ENCODE data around the gene TMEM263. TPM values are rescaled to one million over a fixed set of nuclear protein-coding genes. Genes with fewer than 3 reads are reported as not detected.

TMEM263 gene
- total RNA-seq, 1 donor from 2014 or later: 19.6 TPM

- Histone ChIP-seq H3K27ac (no peak overlapping the region), H3K4me1 (peaks cover 26% of the 10 kb centered on the region)
Observed at GRCh38 chr12:106971065-106971464, 15.4 kb downstream of the TMEM263 start.

GRCh38 chr12:106973545-106973944, 17.8 kb downstream of the TMEM263 start:
- Histone ChIP-seq H3K4me3 (no peak overlapping the region), H3K4me1 (peaks cover 46% of the 10 kb centered on the region), H3K27ac (no peak overlapping the region), H3K9me3 (no peaks in the 10 kb centered on the region), H3K27me3 (no peaks in the 10 kb centered on the region), H3K36me3 (peaks cover 0 to 16% of the 10 kb centered on the region in 2 donors)
- TF ChIP-seq CTCF (IDR thresholded peaks at IDR 0.05) (no peak), POLR2A (IDR thresholded peaks at IDR 0.05) (no peak), POLR2AphosphoS5 (IDR thresholded peaks at IDR 0.05; ENCODE audit: insufficient read depth in 1 of 2, low read depth in 1 of 2) (no peak)
- intact Hi-C loops (cut with DNase I): no loop called here
- DNase-seq (ENCODE audit: extremely low spot score in 2 of 2): no peak

More at GRCh38 chr12:106971065-106971464, 15.4 kb downstream of the TMEM263 start:
- intact Hi-C loops (cut with DNase I): no loop called here
- Histone ChIP-seq H3K4me3 (no peak overlapping the region), H3K36me3 (peaks cover 0 to 36% of the 10 kb centered on the region in 2 donors), H3K27me3 (no peaks in the 10 kb centered on the region), H3K9me3 (no peaks in the 10 kb centered on the region)
- no peak for DNase-seq (ENCODE audit: extremely low spot score in 2 of 2)
- TF ChIP-seq POLR2AphosphoS5 (IDR thresholded peaks at IDR 0.05; ENCODE audit: insufficient read depth in 1 of 2, low read depth in 1 of 2): no peak
- no peak for TF ChIP-seq CTCF (IDR thresholded peaks at IDR 0.05)
- TF ChIP-seq POLR2A (IDR thresholded peaks at IDR 0.05): no peak

DNA sequence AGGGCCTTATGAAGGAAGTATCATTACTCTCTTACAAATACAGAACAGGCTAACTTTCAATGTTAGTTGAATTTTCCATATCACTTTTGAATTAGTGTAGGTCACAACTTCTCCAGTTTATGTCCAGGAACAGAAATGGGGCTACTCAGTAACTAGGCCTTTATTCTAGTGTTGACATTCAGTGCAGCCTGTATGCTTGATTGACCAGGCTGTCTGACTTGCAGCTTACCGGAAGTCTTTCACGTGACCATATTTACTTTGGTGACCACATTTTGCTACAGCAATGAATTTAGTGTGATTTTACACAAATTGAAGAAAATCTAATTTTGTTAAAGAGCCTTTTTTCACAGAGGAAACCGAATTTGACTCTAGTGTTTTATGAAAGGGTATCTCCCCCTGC, 18.8 kb downstream of the TMEM263 start:
- no peak for TF ChIP-seq POLR2A (IDR thresholded peaks at IDR 0.05)
- no peak for TF ChIP-seq CTCF (IDR thresholded peaks at IDR 0.05)
- TF ChIP-seq POLR2AphosphoS5 (IDR thresholded peaks at IDR 0.05; ENCODE audit: insufficient read depth in 1 of 2, low read depth in 1 of 2): no peak
- Histone ChIP-seq H3K9me3 (no peaks in the 10 kb centered on the region), H3K4me1 (peaks cover 48% of the 10 kb centered on the region), H3K4me3 (no peak overlapping the region), H3K27ac (no peak overlapping the region), H3K27me3 (no peaks in the 10 kb centered on the region), H3K36me3 (peaks cover 0 to 14% of the 10 kb centered on the region in 2 donors)
- intact Hi-C loops (cut with DNase I): no loop called here
- no peak for DNase-seq (ENCODE audit: extremely low spot score in 2 of 2)

DNA sequence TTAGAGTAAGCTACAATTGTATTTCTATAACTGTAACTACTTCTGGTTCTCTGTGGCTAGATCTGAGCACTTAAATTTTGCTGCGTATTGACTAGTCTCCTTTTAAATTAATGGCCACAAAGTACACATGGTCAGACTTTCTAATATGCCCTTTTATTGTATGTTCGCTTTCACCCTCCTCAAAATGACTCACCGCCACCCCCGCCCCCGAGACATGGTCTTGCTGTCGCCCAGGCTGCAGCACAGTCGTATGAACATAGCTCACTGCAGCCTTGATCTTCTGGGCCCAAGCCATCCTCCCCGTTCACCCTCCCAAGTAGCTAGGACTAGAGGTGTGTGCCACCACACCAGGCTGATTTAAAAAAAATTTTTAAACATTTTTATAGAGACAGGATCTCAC, 19.4 kb downstream of the TMEM263 start:
- Histone ChIP-seq H3K27ac (no peak overlapping the region), H3K27me3 (no peaks in the 10 kb centered on the region), H3K9me3 (no peaks in the 10 kb centered on the region), H3K4me3 (no peak overlapping the region), H3K4me1 (peaks cover 48% of the 10 kb centered on the region), H3K36me3 (peaks cover 0 to 14% of the 10 kb centered on the region in 2 donors)
- TF ChIP-seq CTCF (IDR thresholded peaks at IDR 0.05) (no peak), POLR2AphosphoS5 (IDR thresholded peaks at IDR 0.05; ENCODE audit: insufficient read depth in 1 of 2, low read depth in 1 of 2) (no peak), POLR2A (IDR thresholded peaks at IDR 0.05) (no peak)
- intact Hi-C loops (cut with DNase I): no loop called here
- no peak for DNase-seq (ENCODE audit: extremely low spot score in 2 of 2)

GRCh38 chr12:106975993-106976658, 20.4 kb downstream of the TMEM263 start:
- no peak overlapping the region for H3K4me3 ChIP-seq
- peaks cover 0 to 9% of the 10 kb centered on the region in 2 donors for H3K36me3 ChIP-seq
- no peaks in the 10 kb centered on the region for H3K9me3 ChIP-seq
- H3K27me3 ChIP-seq: no peaks in the 10 kb centered on the region
- H3K27ac ChIP-seq: no peak overlapping the region
- no peak for DNase-seq (ENCODE audit: extremely low spot score in 2 of 2)
- no peak for TF ChIP-seq POLR2A (IDR thresholded peaks at IDR 0.05)
- TF ChIP-seq CTCF (IDR thresholded peaks at IDR 0.05): no peak
- no peak for TF ChIP-seq POLR2AphosphoS5 (IDR thresholded peaks at IDR 0.05; ENCODE audit: insufficient read depth in 1 of 2, low read depth in 1 of 2)
- peaks cover 48% of the 10 kb centered on the region for H3K4me1 ChIP-seq
- intact Hi-C loops (cut with DNase I): no loop called here

All from vagina (tissue), 2 donors.